Epidermal melanocyte (primary cell): Measurements from ENCODE around the gene LRTM2.

Source experiments
- DNase-seq: peaks from one replicate; pipeline ENCODE4 v3.0.0; 2011; ENCODE audit warnings: low spot score; ENCODE audit not compliant: insufficient read length

Gene LRTM2

DNA sequence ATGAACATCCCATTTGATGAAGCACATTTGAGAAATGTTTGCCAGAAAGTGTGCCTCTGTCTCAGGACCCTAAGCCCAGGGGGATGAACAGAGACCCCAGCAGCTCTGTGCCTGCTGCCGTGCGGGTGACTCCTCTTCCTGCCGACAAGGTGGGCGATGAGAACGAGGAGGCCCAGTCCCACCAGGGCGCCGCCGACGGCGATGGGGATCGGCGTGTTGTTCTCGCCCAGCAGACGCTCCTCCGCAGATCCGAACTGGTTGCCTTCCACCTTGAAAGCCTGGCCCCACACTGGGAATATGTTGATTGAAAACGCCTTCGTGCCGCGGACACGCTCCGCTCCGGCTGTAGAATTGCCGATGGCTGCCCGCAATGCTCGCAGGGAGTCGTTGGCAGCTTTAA lies 44.1 kb downstream of the LRTM2 start:
- DNase-seq = no peak

DNA sequence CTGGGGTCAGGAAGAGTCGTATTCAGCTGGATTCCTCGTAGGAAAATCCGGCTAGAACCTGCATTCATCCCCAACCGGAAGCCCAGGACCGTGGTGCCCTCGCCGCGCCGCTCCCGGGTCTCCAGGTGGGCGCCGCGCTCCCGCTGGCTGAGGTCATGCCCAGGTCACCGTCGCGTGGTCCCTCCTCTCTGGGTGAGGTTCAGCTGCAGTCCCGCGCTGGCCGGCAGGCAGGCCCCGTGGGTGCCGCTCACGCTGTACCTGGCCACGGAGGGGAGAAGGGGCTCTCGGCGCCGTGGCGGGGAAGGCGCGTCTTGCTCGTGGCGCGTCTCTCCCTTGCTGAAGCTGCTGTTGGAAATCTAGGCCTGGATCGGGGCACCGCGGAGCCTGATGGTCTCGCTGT lies 44.5 kb downstream of the LRTM2 start:
- DNase-seq = no peak

GRCh38 chr12:1865284-1865866 lies 45.0 kb downstream of the LRTM2 start:
- DNase-seq = no peak

- DNase-seq = no peak
Observed at GRCh38 chr12:1869145-1869544, 48.8 kb downstream of the LRTM2 start.

GRCh38 chr12:1870086-1870485 lies 49.7 kb downstream of the LRTM2 start:
- DNase-seq = no peak

DNA sequence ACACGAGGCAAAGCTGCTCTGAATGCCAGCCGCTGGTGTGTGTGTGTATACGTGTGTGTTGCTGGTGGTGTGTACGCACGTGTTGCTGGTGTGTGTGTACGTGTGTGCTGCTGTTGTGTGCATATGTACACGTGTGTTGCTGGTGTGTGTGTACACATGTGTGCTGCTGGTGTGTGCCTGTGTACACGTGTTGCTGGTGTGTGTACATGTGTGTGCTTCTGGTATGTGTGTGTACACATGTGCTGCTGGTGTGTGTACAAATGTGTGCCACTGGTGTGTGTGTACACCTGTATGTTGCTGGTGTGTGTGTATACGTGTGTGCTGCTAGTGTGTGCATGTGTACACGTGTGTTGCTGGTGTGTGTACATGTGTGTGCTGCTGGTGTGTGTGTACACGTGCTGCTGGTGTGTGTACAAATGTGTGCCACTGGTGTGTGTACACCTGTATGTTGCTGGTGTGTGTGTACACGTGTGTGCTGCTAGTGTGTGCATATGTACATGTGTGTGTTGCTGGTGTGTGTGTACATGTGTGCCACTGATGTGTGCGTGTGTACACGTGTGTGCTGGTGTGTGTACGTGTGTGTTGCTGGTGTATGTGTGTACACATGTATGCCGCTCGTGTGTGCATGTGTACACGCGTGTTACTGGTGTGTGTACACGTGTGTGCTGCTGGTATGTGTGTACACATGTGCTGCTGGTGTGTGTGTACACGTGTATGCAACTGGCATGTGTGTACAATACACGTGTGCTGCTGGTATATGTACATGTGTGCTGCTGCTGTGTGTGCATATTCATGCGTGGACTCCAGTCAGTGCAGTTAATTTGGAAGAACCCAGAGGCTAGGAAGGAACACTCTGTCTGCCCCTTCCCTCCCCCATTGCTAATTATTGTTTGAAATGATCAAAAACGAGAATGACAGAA lies 50.9 kb downstream of the LRTM2 start:
- no peak for DNase-seq

DNA sequence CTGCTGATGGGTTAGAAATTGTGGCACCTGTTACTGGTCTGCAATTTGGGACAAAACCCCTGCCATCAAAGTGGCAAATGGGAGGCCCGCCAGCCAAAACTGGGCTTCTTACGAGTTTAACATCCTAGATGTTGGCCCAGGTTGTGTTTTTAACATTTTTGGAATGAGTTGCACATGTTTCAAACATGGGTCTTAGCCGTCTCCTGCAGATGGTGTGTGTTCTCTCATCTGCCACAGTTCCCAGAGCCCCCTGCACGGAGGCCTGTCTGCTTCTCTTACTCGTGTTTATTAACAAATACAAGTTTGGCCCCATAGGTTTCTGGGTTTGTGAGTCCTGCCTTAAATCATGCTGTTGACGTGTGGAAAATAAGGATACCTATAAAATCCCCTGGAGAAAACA lies 51.6 kb downstream of the LRTM2 start:
- no peak for DNase-seq

DNA sequence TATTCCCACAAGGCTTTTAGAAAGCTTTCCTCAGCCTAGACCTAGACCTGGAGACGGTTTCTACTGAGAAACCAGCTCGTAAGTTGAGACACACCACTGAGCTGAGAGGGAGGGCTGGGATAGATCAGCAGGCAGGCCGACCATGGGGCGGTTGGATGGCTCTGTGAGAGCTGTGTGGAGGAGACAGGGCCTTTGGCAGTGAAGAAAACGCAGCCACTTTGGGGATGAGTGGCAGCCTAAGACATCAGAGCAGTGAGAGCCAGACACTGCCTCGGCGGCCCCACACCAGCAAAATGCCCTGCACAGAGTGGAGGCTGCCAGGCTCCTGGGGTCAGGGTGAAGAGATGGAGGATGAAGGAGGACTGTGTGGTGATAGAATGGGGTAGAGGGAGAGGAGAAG lies 52.1 kb downstream of the LRTM2 start:
- DNase-seq = no peak

DNA sequence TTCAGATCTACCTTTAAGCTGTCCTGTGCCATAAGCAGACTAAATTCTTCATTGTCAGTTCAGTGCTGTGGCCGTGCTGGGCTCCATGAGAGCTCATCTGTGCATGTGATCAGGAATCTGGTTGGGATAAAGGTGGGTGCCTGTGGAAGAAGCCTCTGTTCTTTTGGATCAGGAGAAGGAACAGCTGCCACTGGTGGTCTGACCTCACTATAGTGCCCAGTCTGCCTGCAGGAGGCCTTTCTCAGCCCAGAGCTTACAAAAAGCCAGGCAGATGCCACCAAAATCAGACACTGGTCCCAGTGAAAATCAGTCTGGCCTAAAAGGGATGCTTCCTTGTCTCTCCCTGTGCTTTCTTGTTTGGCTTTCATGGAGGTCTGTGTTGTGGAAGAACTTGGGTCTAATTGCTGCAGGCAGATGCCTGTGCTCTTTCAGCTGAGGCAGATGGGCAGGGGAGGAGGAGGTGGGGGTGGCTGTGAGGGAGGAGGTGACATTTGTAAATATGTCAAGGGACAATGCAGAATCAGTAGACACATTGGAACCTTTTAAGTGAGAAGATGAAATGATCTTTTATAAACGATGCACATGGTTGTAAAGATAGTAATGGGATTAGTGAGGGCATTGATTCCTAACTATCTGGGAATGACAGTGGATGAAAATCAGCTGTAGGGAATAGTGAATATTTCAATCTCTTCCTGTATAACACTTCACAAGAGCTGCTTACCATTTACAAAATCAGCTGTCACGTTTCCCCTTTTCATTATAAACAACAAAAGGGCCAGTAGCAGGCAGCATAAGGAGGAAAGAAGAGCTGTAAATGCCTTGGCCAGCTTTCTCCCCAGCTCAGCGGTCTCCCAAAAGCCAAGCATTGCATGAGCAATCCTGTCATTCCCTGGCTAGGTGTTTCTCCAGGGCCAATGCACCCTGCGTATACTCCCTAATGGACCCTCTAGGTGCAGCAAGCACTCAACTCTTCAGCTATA lies 53.5 kb downstream of the LRTM2 start:
- DNase-seq = no peak

DNA sequence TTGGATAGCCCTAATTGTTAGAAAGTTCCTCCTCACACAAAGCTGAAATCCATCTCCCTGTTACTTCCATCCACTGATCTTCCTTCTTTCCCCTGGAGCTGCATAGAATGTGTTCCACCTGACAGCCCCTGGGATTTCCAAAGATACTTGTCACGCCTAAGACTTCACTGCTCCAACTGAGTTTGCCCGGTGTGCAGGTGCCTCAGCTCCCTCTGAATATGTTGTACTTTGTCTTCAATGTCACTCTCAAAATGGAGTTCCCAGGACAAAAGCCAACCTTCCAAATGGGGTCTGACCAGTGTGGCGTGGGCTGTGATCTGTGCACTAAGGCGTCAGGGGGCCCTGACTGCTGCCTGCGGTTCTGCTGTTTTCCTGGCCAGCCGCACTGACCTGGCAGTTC lies 55.2 kb downstream of the LRTM2 start:
- no peak for DNase-seq

DNA sequence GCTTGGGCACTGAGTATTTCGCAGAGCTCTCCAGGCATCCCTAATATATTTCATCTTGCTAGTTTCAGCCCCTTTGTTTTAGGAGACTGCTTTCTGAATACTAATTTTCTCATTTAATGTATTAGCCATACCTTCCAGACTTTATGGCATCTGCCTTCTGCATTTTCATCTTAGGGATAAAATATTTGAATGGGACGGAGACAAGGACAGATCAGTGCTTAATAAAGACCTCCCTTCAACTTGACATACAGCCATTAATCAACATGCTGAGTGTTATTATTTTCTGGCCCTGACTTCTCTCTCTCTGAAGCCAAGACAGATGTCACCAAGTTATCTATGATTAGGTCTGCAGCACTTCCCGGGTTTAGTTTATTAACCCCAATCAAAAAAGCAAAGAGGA lies 55.7 kb downstream of the LRTM2 start:
- DNase-seq = no peak

DNA sequence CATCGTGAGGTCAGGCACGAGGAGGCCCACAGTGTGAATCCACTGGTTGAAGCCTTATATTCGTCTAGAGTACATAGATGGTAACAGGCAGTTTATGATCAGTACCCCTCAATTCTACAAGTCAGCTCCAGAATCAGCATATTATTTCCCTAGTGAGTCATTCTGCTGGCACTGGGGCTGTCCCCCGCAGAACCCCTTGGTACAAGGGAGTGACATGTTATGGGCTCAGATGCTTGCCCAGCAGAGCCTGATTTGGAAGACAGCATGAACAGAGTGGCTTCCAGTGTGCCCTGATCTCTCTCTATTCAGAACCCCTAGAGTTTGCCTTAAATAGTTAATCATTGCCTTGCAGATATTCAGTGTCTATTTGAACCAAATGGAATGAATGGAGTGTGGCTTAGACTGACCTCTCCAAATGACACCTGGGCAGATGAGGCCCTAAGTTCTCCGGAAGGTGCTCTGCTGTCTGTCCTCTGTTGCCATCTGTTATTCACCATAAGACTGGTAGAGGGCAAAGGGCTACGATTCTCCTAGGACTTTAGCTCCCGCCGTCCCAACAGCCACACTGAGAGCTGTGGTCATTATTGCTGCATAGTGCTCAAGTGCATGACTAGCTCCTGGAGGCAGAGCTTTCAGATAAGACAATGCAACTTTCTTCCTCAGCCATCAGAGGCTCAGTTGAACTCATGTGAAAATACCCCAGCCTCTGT lies 57.0 kb downstream of the LRTM2 start:
- DNase-seq = no peak

- no peak for DNase-seq
Observed at GRCh38 chr12:1878214-1878613, 57.8 kb downstream of the LRTM2 start.

GRCh38 chr12:1878695-1879094 lies 58.3 kb downstream of the LRTM2 start:
- DNase-seq = no peak

DNA sequence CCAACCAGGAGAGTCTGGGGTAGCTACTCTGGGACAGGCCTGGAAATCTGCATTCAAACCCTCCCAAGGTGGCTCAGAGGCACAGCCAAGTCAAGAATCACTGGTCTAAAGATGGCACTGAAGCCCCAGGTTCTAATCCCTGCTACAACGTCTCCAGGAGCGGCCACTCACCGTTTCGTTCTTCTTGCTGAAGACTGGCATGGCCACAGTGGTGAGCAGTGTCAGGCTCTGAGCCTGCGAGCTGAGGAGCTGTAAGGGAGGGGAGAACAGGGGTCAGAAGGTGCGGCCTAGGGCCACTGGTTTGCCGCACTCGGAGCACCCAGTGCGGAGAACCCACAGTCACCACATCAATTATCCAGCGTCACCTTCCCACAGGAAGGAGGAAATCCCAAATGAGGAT lies 59.3 kb downstream of the LRTM2 start:
- no peak for DNase-seq

DNA sequence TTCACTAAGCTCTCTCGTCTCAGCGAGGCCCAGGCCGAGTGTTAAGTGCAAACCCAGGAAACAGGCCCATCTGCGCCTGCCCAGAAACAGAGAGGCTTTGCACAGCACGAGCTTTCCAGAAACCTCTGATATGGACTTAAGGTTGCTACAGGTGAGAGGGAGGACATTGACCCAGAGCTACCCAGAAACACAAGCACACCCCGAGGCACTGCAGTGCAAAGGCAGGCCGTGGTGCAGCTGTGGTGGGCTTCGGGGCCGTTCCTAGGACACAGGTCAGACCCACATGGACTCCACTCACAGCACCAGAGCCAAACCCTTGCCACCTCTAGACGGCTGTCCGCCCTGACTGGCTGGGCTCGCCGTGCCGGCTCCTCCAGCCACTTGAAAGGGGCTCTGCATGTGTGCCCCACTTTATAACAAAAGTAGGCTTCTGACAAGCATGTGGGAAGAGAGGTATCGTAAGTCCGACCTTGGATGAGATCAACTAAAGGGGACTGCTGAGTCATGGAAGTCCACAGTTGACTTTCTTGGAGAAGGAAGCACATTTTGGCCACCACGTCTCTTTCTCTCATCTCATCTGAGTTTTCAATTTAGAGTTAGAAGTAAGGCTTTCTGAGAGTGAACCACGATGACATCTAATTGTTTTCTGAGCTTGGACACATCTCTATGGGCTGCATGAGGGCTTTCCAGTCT lies 59.9 kb downstream of the LRTM2 start:
- no peak for DNase-seq

GRCh38 chr12:1880876-1881275 lies 60.5 kb downstream of the LRTM2 start:
- no peak for DNase-seq

- no peak for DNase-seq
Observed at GRCh38 chr12:1881301-1881700, 60.9 kb downstream of the LRTM2 start.

GRCh38 chr12:1881936-1882335 lies 61.6 kb downstream of the LRTM2 start:
- DNase-seq = no peak

- DNase-seq = no peak
Observed at GRCh38 chr12:1882405-1882804, 62.0 kb downstream of the LRTM2 start.
